GM19238 (cell line): ENCODE data around the gene MTPN.

Experiments used
- DNase-seq: peaks from one replicate; pipeline ENCODE4 v3.0.0; 2011; ENCODE audit warnings: low spot score; ENCODE audit not compliant: insufficient read length

Gene MTPN

DNA sequence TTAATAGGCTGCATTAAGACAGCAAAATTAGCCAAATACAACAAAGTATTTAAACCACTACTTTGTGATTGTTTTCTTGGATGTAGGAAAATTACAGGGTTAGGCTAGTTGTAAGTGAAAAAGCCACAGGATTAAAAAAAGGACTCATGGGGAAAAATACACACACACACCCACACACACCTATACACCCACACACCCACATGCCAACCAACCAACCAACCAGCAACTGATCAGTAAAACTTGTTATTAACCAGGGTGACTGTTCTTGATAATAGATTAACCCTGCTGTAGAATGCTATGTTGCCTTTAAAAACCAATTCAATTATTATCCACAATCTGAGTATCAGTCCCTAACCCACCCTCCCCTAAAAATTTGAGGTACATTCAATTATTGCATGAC, 49.0 kb downstream of the MTPN start:
- no peak for DNase-seq

DNA sequence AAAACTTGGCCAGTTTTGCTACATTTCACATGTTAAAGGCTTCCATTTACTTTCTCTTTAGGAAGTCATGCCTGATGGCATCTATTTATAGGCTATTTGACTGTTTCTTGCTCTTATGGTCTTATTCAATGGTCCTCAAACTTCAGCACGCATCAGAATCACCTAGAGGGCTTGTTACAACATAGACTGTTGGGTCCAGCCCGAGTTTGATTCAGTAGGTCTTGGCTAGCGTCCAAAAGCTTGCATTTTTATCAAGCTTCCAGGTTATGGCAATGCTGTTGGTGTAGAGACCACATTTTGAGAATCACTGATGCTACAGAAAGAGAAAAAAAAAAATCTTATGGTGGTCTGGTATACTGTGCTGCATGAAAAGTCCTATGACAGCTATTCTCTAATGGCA, 51.9 kb downstream of the MTPN start:
- DNase-seq, result no peak

DNA sequence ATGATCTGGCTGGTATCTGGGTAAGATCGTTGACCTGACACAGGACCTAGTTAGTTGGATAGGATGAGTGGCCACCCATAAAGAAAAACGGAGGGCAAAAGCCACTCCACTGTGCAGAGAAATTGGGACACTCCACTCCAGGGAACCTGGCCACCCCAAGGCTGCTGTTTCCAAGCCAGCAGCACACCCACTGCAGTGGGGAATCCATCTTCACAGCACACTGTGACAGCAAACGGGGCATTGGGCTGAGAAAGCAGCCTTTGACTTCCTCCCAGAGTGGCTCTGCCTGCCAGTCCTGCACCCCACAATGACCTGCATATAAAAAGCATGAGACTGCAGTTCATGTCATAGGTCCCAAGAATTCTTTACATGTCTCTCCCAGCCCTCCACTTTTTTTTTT, 52.9 kb downstream of the MTPN start:
- no peak for DNase-seq

DNA sequence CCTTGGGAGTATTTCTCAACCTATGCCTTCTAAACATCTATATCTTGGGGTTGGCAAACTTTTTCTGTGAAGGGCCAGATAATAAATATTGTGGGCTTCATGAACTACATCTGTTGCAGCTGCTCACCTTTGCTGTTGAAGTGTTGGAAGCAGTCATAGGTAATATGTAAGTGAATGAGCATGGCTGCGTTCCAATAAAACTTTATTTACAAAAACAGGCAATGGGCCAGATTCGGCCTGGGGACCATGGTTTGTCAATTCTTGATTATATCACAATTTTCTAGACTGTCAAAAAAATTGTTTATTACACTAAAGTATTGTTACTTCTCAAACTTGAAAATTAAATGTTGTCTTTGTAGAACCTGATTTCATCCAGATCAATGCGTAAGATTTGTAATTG, 54.9 kb downstream of the MTPN start:
- no peak for DNase-seq

DNA sequence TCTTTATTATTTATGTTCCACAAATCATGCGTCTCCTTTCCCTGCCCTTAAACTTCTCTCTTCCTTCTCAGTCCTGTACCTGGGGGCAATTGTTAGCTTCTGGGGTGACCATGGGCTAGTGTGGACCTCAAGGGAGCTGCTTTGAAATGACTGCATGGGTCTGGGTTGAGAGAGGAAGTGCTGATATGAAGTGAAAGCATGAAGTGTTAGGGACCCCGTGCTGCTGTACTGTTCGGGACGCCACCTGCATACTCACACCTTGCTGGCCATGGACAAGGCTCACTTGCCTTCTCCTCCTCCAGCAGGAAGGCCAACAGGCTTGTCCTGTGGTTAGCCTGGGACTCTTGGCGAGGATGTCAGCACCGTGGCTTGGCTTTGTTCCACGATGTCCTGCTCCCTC, 56.7 kb downstream of the MTPN start:
- no peak for DNase-seq

DNA sequence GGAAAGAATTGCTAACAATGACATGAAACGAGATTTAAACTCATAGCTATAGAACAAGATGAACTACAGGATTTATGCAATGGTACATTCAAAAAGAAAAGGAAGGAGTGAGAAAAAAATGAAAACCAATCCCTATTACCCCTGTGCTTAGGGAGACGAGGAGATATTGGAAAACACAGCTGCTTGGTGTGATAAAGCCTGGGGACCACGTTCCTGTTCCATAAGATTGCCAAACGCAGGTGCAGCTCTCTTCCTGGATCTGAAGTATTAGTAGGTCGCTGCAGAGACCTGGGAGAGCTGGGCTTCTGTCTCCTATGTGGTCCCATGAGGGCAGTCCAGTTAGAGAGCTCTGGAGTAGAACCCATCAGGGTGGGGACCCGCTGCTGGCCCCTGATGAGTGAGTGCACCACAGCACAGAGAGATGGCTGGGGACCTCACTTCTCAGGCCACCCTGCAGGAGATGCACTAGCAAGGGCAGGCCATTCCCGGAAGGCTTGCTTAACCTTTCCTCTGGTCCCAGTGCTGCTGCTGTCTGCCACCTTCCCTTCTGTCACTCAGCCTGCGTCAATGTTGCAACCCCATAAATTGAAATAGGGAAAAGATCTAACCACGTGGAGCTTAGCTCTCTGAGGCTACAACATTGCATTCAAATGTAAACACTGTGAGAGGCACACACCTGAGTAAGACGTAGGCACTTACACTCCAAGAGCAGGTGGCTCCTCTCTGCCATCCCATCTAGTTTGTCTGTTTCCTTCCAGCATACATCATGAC, 57.9 kb downstream of the MTPN start:
- DNase-seq, result no peak

DNA sequence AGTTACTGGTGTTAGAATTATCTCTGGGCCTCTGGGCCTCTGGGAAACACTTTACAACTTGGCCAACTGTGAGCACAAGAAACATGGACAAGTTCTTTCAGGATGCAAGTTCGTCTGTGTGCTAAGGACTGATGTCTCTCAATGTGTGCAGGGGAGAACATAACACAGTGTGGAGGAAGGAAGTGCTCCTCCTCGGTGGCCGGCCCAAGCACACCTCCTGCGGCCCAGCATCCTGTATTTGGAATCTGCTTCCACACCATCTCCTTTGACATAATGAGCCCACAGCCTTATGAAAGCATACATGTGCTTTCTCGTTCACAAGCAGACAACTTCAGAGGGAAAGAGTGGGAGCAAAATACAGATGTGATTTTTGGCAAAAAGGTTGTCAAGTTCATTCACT, 59.0 kb downstream of the MTPN start:
- DNase-seq, result no peak

DNA sequence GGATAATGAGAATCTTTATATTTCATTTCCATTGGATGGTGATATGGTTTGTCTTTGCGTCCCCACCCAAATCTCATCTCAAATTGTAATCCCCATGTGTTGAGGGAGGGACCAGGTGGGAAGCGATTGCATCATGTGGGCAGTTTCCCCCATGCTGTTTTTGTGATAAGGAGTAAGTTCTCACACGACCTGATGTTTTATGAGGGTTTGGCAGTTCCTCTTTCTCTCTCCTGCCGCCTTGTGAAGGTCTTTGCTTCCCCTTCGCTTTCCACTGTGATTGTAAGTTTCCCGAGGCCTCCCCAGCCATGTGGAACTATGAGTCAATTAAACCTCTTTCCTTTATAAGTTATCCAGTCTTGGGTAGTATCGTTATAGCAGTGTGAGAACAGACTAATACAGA, 59.4 kb downstream of the MTPN start:
- no peak for DNase-seq

DNA sequence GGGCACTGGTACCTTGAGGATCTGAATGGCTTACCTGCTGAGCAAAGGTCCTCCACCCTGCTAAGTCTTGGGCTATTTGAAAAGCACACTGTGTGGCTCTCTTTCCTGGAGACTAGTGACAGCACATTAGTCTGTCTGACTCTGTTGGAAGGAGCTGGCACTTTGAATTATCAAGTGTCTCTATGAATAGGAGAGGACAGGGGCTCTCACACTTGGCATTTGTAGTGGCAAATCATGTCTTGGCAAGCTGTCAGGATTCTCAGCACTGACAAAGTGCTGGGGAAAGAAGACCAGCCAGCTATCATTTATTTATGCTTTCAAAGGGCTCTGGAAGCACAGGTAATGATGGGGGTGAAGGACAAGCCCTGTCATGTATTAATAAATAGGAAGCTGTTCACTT, 62.8 kb downstream of the MTPN start:
- no peak for DNase-seq

DNA sequence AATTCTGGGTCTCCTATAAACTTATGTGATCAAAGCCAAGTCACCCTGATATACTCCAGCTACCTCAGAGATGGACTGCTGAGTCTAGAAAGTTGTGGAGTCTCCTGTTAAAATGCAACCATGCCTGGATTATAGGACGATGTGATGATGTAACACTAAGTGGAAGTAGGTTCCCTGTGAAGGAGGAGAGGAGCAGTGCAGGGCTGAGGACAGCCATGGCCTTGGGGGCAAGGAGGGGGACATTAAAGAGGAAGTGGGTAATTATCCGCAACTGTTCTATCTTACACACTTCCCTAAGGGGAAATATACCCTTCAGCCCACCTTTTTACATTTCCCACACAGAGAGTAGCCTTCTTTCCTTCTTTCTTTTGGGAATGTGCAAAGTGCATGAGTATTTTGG, 63.8 kb downstream of the MTPN start:
- DNase-seq, result no peak

DNA sequence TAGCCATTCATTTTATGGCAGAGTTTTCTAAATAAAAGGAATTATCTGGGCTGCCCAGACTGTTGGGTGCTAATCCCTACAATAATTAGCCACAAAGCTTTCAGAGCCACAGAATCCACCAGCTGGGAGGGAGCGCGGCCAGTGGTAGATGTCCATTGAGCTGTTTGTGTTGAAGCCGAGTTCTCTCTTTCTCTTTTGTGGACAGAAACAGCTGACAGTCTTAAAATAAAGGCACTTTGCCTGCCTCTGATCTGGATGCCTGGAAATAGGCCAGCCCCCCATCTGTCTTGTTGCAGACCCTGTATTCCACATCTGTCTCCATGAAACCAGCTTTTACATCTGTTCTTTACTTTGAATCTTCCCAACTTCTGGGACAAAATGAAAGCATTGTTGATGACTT, 66.1 kb downstream of the MTPN start:
- no peak for DNase-seq

DNA sequence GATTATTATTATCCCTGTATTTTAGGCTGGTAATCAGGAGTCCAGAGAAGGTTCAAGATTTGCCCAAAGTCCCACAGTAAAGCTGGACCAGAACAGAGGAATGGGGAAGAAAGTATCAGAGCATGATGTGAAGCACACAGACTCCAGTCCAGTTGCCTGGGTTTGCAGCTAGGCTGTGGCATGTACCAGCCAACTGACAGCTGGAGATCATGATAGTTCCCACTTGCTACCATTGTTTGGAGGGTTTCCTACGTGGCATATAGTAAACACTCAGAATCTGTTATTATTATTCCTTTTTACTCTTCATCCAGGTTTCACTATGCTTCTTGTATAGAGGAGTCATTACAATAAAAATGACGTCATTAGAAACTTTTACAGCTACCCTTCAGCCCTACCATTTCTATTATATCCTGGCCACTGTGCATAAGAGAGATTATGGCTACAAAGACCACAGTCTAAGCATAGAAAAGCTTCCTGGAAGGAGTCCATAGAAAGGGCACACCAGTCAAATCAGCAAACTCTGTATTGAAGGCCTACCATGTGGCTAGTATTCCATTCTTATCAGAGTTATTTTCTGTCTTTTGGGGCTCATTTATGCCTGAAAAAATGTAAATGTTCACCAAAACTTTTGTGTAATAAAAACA, 66.6 kb downstream of the MTPN start:
- no peak for DNase-seq

DNA sequence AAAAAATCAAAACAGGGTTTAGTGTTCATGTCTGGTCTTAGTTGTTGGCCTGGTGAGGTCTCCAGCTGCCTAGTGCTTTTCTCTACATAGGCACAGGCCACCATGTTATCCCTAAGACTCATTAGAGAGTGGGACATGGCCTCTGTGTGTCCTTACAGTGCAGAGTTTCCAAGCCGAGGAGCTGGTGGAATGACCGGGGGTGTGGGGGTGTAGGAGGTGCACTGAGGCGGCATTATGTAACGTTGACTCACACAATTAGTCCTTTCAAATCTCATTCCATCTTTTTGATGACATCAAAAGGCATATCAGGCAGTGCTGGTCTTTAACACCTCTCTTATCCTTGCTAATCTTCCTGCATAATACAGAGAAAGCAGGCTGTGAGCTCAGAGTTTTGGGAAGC, 71.3 kb downstream of the MTPN start:
- DNase-seq, result no peak

DNA sequence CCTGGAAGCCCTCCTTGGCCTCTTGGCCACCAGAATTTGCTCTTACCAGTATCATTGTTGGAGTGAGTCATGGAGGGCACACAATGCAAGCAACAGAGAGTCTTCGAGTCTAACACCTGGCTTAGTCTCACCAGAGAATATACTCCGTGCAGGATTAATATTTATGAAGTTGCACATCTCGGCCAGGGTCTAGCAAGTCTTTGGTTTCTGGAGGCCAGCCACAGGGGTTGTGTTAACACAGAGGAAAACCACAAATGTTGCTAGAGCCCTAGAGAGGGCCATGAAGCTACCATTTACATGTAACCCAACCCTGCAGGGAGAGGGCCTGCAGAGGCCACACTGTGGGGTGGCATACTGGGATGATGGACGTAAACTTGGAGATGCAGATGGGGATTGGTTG, 71.8 kb downstream of the MTPN start:
- DNase-seq, result no peak

DNA sequence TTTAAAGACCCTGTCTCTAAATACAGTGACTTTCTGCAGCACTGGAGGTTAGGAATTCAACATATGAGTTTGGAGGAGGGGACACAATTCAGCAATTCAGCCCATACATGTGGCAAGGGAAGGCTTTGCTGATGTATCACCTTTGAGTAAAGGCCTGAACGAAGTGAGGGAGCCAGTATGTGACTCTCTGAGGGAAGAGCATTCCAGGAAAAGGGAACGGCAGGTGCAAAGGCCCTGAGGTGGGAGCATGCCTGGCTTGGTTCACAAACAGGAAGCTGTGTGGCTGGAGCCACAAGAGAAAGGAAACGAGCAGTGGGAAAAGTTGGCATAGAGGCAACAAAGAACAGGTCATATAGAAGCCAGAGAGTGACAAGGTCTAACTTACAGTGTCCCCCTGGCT, 72.9 kb downstream of the MTPN start:
- no peak for DNase-seq

DNA sequence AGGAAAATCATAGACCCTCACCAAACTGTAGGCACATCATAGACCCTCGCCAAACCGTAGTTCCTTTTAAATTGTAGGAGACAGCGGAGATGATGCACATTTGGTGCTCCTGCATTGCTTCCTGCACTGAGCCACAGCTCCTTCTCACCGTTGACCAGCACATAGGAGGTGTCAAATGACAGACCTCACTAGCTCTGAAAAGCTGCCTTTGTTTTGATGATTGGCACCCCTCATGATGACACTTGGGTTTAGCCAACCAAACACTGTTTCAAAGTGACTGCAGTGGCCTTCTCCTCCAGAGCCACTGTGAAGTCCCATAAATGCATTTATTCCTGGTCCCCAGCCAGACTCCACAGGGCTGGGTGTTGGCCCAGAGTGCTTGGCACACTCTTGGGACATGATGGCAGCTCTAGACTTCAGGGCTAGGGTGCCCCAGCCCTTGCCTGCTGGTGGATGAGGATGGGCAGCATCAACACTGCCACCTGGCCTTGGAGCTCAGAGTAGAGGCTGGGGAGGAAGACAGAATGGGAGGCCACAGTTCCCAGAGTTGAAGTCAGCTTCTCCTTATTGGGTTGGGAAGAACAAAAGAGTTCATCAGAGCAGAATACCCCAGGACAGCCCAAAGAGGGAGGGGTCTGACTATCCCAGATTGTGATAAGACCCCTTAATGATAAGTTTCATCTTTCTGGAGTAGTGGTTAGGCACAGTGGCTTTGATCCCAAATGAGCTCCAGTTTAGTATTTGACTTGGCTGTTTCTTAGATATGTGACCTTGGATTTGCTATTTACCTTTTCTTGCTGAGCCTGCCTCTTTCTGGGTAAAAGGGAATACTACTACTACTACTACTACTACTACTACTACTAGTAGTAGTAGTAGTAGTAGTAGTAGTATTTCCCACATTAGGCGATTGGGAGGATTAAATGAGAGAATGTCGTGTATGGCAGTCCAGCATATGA, 75.3 kb downstream of the MTPN start:
- DNase-seq, result no peak

DNA sequence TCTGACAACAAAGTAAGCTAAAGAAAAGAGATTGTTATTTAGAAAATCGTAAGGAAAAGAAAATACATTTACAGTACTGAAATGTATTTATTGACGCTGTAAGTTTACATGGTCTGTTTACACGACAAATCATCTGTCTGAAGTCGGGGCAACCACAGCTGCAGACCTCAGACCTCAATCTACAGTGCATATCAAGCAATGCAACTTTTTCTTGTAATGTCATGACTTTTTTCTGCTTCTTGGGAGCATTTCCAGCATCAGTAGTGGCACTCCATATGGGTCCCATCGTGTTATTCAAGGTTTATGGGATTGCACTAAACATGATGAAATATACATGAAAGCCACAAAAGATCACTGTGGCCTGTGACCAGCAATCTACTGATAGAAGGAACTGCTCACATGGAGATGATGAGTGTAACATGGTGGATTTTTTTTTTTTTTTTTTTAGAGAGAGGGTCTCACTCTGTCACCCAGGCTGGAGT, 77.1 kb downstream of the MTPN start:
- no peak for DNase-seq

DNA sequence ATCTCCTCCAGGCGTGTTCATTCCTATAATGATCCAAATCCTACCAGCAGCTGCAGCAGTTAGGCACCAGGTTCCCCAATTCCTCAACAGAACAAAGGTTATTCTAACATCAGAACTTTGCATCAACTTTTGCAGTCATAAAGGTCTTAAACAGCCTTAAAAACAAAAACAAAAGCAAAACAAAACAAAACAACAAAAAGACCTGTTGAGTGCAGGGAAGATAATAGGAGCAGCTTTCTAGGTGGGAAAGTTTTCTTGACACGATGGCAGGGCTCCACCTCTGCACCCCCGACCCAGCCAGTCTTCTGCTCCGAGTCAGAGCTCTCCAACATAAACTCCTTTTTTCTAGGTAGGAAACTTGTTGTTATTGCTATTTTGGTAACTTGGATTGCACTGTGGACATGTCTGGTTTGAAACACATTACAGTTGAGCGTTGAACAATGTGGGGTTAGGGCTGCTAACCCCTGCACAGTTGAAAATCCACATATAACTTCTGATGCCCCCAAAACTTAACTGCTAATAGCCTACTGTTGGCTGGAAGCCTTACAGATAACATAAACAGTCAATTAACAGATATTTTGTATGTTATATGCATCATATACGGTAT, 77.6 kb downstream of the MTPN start:
- DNase-seq, result no peak

DNA sequence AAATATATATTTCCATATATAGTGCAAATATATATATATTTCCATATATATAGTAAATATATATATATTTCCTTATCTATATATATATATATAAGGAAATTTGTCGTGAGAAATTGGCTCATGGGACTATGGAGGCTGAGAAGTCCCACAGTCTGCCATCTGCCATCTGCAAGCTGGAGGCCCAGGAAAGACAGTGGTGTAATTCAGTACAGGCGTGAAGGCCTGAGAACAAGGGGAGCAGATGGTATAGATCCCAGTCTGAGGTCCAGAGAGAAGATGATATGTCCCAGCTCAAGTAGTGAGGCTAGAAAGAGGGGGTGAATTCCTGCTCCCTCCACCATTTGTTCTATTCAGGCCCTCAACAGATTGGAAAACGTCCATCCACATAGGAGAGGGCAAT, 78.9 kb downstream of the MTPN start:
- DNase-seq, result no peak

DNA sequence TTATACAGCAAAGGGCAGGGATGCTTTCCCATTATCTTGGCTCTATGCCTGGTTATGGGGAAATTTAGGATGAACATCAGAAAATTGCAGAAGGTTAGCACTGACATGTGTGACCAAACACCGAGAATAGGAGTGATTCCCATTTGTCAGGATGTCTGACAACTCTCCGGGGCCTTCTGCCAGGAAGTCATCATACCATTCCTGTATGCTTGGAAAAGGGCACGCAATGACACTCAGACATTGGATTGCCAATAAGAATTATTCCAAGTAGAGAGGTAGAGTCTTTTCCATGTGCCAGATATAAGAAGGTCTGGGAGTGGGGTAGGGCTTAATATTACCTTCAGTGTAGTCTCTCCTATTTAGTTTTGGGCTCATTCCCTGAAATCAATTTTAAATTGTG, 82.3 kb downstream of the MTPN start:
- DNase-seq, result no peak

DNA sequence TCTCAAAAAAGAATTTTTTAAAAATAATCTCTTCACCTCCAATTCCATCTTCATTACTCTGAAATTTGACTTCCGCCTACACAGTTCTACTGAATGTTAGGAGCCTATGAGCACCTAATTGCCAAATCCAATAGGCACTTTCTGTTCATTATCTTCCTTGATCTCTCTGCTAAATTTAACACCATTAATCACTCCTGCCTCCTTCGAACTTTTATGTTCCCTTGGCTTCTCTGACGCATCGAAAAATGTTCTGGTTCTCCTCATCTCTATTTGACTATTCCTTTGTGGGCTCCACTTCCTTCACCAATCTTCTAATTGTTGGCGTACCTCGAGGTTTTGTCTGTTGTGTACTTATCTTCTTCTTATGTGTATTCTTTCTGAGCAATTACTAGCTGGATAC, 87.3 kb downstream of the MTPN start:
- no peak for DNase-seq

DNA sequence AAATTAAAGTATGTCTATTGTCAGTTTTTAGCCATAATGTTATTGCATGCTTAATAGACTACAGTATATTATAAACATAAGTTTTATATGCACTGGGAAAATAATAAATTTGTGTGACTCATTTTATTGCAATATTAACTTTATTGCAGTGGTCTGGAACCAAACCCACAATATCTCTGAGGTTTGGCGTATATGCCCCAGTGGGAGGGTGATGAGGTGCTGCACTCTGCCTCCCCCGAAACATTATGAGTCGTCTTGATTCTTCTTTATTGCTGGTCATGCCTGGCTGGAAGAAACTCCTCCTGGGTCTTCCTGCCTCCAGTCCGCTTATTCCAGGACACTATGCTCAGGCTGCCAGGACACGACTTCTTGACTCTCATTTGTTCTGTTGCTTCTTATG, 88.4 kb downstream of the MTPN start:
- DNase-seq, result no peak
